Skeletal muscle cell (primary cell): ENCODE results near the gene EZH2.

Experiments used
- DNase-seq: peaks from one replicate; pipeline ENCODE4 v3.0.0-alpha.2; 2010; ENCODE audit warnings: low read depth
- H3K4me3 ChIP-seq: 2 replicates; pipeline ENCODE4 v1.5.1; 2011; ENCODE audit warnings: low read depth, mild to moderate bottlenecking, control low read depth, low read length, moderate library complexity

The EZH2 gene

DNA sequence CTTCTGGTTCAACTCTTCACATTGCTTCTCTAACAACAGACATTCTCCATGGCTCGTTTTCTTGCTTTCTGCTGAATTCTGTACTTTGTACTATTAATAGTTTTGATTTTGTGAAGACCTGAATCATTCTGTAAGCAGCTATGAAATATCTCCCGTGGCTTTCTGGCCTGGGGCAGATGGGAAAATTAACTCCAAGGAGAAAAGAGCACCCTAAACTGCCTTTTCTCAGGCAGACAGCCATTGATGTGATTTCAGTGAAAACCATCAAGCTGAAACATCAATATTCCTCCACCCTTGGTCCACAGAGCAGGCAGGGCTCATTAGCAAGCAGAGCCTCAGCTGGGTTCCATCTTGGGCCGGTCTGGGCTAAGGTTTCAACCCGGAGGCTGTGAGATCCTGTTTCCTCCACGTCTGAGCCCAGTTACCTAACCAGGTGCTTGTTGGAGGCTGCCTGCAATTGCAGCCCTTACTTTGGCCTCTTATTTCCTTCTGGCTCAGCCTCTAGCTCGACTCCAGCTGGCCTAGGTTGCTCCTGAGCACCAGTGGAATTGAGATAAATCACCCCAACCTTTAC lies 21.1 kb upstream of the EZH2 start:
- no peak overlapping the region for H3K4me3 ChIP-seq
- no peak for DNase-seq

DNA sequence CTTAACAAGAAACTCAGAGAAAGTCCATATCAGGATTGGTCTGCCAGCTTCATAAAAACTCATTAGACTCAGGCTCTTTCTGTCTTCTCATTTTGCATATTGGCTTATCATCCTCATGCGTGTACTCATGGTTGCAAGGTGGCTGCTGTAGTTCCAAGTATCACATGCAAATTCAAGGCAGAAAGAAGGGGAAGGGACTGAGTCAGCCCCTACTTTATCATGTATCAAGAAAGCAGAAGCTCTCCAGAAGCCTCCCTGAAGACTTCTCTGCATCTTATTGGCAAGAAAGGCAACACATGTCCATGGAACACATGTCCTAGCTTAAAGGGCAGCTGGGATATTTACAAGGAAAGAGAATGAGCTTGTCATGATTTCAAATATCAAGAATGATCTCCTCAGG lies 19.4 kb upstream of the EZH2 start:
- no peak overlapping the region for H3K4me3 ChIP-seq

DNA sequence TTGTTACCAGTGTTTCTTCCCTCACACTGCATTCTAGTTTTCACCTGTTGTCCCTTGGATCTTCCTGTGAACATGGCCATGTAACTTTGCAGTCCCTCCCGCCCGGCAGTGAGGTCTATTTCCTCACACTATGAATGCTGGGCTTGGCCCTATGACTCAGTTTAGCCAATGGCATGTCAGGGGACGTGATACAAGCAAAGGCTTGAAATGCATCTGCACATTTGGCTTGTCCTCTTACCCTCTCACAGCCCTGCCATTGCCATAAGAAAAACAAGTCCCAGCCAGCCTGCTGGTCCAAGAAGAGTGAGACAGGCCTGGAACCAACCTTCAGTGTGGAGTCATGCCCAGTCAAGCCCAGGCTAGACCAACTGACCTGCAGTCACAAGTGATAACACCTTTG lies 17.1 kb upstream of the EZH2 start:
- no peak overlapping the region for H3K4me3 ChIP-seq
- no peak for DNase-seq

More for the DNA sequence above, 19.4 kb upstream of the EZH2 start:
- DNase-seq = no peak

DNA sequence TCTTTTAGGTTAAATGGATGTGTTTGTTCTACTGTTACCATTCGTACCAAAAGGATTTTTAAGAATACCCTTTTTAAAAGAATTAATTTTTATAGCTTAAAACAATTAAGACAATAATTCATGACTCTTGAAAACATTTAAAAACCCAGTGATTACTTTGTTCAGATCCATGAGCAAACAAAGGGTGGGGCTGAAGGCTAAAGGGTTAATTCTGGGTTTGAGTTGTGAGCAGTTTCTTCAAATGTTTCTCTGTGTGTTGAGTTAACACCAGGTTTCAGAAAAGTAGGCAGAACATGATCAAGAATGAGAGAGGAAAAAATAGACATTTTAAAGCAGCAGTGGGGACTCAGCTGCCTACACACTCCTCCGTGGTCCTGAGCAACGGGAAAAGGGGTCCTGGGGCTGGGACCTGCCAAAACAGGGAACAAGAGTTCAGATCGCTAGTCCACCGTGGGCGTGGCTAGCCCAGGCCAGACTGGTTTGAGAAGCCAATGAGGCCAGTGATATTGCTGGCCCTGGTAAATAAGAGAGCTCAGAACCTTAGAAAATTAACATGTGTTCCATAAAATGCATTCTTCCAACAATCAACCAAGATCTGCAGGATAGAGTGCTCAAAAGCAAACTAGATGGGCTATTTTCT lies 14.9 kb upstream of the EZH2 start:
- no peak for DNase-seq

DNA sequence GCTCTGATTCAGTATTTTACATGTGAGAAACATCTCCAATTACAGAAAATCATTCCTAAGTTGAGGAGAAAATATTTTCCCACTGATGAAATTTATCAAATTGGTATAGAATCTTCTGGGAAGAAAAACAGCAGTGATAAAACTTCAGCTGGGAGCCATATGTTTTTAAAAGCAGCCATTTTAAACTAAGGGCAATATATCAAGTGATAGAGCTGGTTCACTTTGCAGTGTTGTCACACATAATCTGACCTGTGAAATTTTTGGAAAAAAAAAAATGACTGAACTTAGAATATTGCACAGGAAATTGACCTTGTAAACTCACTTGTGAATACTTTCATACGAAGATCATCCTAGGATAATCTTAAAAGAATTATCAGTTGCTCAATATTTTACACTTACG lies 10.5 kb upstream of the EZH2 start:
- no peak for DNase-seq

More for the DNA sequence above, 14.9 kb upstream of the EZH2 start:
- no peak overlapping the region for H3K4me3 ChIP-seq

DNA sequence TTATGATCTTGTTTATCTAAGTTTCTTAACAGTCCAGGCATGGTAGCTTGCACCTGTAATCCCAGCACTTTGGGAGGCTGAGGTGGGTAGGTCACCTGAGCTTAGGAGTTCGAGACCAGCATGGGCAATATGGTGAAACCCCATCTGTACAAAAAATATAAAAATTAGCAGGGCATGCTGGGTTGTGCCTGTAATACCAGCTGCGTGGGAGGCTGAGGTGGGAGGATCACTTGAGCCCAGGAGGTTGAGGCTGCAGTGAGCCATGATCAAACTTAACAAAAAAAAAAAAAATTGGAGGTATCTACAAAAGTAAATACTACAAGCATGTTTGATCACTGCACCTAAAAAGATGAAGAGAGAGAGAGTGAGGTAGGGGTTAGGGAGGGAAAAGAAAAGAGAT lies 9.0 kb upstream of the EZH2 start:
- no peak overlapping the region for H3K4me3 ChIP-seq
- no peak for DNase-seq

More for the DNA sequence above, 10.5 kb upstream of the EZH2 start:
- no peak overlapping the region for H3K4me3 ChIP-seq

DNA sequence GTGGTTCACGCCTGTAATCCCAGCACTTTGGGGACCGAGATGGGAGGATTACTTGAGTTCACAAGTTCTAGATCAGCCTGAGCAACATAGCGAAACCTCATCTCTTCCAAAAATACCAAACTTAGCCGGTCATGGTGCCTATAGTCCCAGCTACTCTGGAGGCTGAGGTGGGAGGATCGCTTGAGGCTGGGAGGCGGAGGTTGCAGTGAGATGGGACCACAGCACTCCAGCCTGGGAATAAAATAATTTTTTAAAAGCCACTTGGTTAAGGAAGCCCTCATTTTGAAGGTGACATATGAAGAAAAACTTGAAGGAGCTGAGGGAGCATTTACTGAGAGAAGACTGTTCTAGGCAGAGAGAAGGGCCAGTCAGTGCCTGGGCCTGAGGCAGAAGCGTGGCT lies 4.2 kb upstream of the EZH2 start:
- DNase-seq = no peak

DNA sequence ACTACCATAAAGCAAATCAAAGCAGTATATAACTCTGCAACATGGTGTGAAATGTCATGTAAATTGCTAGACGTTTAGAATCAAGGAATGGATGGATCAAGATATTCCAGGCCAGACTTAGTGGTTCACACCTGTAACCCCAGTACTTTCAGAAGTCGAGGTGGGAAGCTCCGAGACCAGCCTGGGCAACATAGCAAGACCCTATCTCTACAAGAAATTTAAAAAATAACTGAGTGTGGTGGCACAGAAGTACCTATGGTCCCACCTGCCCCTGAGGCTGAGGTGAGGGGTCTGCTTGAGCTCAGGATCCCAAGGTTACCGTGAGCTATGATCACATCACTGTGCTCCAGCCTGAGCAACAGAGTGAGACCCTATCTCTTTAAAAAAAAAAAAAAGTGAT lies 2.8 kb upstream of the EZH2 start:
- DNase-seq = no peak
- no peak overlapping the region for H3K4me3 ChIP-seq

More for the DNA sequence above, 4.2 kb upstream of the EZH2 start:
- H3K4me3 ChIP-seq = no peak overlapping the region

DNA sequence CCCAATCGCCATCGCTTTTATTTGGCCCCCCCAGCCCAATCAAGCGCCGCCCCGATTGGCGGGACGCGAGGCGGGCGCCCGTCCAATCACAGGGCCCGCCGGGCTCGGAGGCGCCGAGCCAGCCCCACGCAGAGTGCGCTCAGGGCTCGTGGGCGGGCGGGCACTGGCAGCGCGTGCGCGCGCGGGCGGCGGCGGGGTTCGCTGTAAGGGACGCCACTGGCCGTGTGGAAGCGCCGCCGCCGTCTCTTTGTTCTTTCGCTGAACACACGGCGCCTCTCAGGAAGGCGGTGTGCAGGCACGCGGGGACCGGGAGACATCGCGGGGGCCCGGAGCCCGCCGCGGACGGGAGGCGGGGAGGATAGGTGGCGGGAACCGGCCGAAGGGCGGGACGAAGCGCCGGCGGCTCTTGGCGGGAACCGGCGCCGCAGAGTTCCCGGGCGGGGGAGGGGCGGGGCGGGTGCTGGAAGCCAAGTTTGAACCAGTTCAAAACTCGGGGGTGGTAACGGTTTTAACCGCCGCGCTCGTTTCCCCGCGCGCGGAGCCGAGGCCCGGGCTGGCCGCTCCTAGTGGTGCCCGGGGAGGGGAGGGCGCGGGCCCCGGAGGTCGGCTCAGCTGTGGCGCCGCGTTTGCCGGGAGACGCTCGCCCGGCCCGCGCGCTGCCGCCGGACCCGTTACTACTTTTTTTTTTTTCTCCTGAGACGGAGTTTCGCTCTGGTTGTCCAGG lies 370 bp upstream of the EZH2 start:
- DNase-seq = peak; percentile 68
- H3K4me3 ChIP-seq = peak overlapping the region; percentile 71

DNA sequence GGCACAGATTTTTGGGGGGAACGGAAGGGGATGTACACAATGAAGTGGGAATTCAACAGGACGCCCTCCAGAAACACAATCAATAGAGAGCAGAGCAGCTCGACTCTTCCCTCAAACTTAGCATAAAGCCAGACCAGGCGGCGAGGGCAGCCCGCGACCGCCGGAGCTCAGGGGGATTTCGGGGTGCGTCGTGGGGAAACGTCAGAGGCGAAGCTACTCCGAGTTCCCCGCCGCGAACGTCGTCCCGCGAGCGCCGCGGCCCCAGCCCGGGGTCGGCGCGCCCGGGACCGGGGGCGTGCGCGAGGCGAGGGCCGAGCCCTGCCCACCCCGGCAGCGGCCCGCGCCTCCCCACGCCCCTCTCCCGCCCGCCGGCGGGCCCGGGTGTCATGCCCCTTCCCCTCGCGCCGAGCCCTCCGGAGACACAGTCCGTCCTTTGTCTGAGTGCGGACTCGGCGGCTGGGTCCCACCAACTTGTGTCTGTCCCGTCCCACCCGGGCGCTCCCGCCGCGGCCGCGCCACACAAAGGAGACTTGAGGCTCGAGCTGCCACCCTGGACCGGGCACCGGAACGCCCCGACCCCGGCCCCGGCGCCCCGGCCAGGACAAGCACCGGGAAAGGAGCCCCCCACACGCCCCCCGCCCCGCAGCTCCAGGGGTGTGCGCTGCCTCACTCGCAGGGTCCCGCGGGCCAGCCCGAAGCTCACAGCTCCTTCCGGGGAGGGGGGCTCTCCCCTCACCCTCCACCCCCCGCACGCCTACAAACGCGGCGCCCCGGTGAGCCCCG lies 634 bp downstream of the EZH2 start:
- peak overlapping the region; percentile 71 for H3K4me3 ChIP-seq
- DNase-seq = no peak

DNA sequence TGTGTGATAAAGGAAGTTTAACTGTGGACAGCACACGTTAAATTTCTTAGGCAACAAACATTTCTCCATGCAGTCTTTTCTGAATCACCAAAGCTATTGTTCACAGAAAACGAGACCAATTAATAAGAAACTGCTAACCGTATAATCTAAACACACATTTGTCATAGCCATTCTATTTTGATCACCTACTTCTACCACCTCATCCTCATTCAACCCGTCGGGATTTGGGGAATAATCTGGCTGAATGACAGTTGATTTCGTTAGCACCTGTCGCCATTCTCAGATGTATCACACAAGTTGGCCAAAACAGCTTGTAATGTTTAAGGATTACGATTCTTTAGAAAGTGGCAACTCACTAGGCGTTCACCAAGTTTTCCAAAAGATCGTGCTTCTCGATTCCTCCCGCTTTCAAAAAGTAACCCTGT lies 1.2 kb downstream of the EZH2 start:
- H3K4me3 ChIP-seq = peak overlapping the region; percentile 71
- no peak for DNase-seq

DNA sequence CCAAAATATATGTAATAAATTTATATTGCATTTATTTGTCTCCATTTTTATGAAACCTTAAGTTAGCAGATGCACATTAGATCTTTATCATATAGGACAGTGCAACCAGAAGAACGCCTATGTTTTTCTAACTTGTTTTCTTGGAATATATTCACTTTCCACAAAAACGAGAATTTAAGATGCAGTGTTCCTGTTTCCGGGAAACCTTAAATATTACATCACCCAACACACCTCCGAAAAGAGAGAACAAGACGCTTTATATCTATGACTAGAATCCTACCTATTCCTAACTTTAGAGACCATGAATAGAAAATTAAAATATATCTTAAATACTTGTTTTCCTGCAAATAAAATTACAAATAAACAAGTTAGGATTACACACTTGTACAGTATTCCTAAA lies 1.9 kb downstream of the EZH2 start:
- no peak for DNase-seq
- H3K4me3 ChIP-seq = no peak overlapping the region

DNA sequence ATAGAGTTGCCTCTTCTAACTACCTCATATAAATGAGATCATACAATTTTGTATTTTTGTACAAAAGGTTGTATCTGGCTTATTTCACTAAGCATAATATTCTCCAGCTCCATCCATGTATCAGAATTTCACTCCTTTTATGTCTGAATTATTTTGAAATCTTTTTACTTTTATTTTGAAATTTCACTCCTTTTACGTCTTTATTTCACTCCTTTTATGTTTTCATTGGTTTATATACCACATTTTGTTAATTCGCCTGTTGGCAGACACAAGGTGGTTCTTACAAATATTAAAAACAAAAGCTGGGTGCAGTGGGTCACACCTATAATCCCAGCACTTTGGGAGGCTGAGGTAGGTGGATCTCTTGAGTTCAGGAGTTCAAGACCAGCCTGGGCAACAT lies 5.8 kb downstream of the EZH2 start:
- no peak overlapping the region for H3K4me3 ChIP-seq

DNA sequence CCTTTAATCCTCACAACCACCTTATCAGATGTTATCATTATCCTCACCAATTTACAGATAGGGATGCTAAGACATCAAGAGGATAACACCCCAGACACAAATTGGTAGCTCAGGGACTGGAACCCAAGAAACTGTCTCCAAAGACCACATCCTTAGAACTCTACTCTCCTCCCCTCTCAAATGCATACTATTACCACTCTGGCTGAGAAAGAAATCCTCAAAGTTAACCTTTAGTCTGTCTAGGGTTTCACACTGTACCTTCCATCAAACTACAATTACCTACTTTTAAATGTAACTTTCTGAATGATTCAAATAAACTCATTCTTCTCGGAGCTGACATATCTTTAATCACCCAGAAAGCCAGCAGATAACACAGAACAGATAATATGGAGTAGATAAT lies 6.6 kb downstream of the EZH2 start:
- DNase-seq = no peak

More for the DNA sequence above, 5.8 kb downstream of the EZH2 start:
- DNase-seq = no peak

DNA sequence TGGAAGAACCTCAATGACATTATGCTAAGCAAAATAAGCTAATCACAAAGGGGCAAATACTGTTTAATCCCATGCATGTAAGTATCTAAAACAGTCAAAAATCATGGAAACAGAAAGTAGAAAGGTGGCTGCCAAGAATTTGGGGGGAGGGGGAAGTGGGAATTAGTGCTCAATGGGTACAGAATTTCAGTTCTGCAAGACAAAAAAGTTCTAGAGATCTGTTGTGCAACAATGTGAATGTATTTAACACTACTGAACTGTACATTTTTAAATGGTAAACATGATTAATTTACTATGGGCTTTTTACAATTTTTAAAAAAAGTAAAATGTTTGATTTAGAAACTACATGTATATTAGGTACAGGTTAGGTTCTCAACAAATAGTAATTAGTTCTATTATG lies 11.9 kb downstream of the EZH2 start:
- DNase-seq = no peak
- H3K4me3 ChIP-seq = no peak overlapping the region

More for the DNA sequence above, 6.6 kb downstream of the EZH2 start:
- H3K4me3 ChIP-seq = no peak overlapping the region

DNA sequence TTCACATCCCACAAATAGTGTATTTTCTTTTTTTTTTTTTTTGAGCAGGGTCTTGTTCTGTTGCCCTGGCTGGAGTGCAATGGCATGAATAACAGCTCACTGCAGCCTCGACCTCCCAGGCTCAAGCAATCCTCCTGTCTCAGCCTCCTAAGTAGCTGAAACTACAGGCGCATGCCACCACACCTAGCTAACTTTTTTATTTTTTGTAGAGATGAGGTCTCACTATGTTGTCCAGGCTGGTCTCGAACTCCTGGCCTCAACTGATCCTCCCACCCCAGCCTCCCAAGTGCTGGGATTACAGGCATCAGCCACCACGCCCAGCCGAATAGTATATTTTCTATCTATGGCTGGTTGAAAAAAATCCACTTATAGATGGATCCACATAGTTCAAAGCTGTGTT lies 12.5 kb downstream of the EZH2 start:
- no peak overlapping the region for H3K4me3 ChIP-seq
- DNase-seq = no peak

DNA sequence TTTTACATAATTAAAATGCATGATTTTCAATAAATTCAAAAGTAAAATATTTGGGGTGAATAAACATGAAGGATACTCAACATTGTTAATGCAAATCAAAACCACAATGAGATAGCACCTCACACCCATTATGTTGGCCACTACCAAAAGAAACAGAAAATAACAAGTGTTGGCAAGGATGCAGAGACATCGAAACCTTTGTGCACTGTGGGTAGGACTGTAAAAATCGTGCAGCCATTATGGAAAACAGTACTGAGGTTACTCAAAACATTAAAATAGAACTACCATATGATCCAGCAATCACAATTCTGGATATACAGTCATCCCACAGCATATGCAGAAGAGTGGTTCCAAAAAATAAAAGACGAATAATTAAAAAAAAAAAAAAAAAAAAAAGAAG lies 13.1 kb downstream of the EZH2 start:
- DNase-seq = no peak
- H3K4me3 ChIP-seq = no peak overlapping the region

DNA sequence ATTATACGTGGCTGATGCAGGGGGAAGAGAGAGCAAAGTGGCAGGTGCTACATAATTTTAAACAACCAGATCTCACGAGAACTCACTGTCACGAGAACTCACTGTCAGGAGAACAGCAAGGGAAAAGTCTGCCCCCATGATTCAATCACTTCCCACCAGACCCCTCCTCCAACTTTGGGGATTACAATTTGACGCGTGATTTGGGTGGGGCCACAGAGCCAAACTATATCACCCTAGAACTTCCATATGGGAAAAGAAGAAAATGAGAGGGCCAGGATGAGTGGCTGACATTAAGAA lies 15.8 kb downstream of the EZH2 start:
- DNase-seq = no peak
- no peak overlapping the region for H3K4me3 ChIP-seq

DNA sequence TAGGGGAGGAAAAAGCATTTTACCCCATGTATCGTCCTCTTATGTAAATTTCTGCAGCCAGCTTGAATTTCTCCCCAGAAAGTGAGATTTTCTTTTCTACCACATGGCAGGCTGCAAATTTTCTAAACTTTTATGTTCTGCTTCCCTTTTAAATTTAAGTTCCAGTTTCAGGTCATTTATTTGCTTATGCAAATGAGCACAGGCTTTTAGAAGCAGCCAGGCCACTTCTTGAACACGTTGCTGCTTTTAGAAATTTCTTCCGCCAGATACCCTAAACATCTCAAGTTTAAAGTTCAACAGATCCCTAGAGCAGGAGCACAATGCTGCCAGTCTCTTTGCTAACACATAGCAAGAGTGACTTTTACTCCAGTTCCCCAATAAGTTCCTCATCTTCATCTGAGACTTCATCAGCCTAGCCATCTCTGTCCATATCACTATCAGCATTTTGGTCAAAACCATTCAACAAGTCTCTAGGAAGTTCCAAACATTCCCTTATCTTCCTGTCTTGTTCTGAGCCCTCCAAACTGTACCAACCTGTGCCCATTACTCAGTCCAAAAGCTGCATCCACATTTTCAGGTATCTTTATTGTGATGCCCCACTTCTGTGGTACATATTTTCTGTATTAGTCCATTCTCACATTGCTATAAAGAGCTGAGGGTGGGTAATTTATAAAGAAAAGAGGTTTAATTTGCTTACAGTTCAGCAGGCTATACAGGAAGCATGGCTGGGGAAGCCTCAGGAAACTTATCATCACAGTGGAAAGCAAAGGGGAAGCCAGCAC lies 16.3 kb downstream of the EZH2 start:
- DNase-seq = no peak
- H3K4me3 ChIP-seq = no peak overlapping the region

DNA sequence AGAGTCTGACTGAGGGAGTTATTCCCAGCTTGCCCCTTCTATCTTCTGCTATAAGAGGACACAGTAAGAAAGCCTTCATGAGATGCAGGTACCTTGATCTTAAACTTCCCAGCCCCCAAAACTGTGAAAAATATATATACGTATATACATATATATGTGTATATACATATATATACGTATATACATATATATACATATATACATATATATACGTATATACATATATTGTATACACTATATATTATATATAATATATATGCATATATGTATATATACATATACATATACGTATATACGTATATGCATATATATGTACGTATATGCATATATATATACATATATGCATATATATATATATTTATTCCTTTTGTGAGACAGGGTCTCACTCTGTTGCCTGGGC lies 17.7 kb downstream of the EZH2 start:
- DNase-seq = no peak

More for the DNA sequence above, 17.7 kb downstream of the EZH2 start:
- H3K4me3 ChIP-seq = no peak overlapping the region
